Bronchial epithelial cell (primary cell): ENCODE data around the gene SOCS6. TPM values are rescaled to one million over a fixed set of nuclear protein-coding genes. Genes with fewer than 3 reads are reported as not detected.
"Not testable (repeated sequence)": the region's sequence is repeated elsewhere in the genome, so short reads cannot be mapped to it uniquely, and the experiment has no call there.

Source experiments
- DNase-seq: peaks from one replicate; pipeline ENCODE4 v3.0.0-alpha.2; 2010; ENCODE audit warnings: low read depth
- FAIRE-seq: peaks from 2 replicates; lab custom pipeline; 2011; peaks lifted over from hg19 to GRCh38; lab: Jason Lieb, UNC
- H3K27me3 ChIP-seq: 2 replicates; pipeline ENCODE4 v1.5.1; 2011; ENCODE audit warnings: low read length; ENCODE audit not compliant: control insufficient read depth, insufficient read depth
- H3K36me3 ChIP-seq: 2 replicates; pipeline ENCODE4 v1.5.1; 2011; ENCODE audit warnings: low read length; ENCODE audit not compliant: control insufficient read depth, insufficient read depth
- H3K4me3 ChIP-seq: 2 replicates; pipeline ENCODE4 v1.5.1; 2011; ENCODE audit warnings: mild to moderate bottlenecking, low read depth, low read length, control low read depth
- total RNA-seq: library from RNA; depleted of rRNA; stranded (reverse); fragments of >200 nt; gene quantifications from 2 replicates; pipeline ENCODE4 v1.2.1, GENCODE V29; 2014
- TF ChIP-seq, protein P1 (sequence below): IDR thresholded peaks from 2 replicates; pipeline ENCODE4 v1.5.1; 2011; ENCODE audit warnings: mild to moderate bottlenecking, moderate library complexity, low read length, control low read depth, inconsistent platforms; ENCODE audit not compliant: insufficient read depth, severe bottlenecking

Gene SOCS6
- total RNA-seq, 1 donor from 2014 or later, result 51.6 TPM

DNA sequence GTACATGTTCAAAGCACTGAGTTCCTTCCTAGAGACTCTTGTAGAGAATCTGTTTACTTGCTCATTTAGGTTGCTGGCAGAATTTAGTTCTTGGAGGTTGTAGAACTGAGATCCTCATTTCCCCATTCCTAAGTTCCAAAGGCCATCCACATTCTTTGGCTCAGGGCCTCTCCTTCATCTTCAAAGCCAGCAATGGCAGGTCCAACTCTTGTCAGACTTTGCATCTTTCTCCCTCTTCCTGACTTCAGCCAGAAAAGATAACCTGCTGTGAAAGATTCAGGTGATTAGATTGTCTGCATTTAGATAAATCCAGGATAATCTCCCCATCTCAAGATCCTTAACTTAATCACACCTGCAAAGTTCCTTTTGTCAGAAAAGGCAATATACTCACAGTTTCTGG, 51.1 kb downstream of the SOCS6 start:
- DNase-seq, result no peak
- Histone ChIP-seq H3K27me3 (no peaks in the 10 kb centered on the region), H3K4me3 (no peak overlapping the region), H3K36me3 (peaks cover 2% of the 10 kb centered on the region)
- no peak for FAIRE-seq
- TF ChIP-seq, protein P1, sequence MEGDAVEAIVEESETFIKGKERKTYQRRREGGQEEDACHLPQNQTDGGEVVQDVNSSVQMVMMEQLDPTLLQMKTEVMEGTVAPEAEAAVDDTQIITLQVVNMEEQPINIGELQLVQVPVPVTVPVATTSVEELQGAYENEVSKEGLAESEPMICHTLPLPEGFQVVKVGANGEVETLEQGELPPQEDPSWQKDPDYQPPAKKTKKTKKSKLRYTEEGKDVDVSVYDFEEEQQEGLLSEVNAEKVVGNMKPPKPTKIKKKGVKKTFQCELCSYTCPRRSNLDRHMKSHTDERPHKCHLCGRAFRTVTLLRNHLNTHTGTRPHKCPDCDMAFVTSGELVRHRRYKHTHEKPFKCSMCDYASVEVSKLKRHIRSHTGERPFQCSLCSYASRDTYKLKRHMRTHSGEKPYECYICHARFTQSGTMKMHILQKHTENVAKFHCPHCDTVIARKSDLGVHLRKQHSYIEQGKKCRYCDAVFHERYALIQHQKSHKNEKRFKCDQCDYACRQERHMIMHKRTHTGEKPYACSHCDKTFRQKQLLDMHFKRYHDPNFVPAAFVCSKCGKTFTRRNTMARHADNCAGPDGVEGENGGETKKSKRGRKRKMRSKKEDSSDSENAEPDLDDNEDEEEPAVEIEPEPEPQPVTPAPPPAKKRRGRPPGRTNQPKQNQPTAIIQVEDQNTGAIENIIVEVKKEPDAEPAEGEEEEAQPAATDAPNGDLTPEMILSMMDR, result no peak

GRCh38 chr18:70348481-70348880, 59.6 kb downstream of the SOCS6 start:
- not testable (repeated sequence) for DNase-seq, FAIRE-seq, H3K36me3 ChIP-seq, H3K27me3 ChIP-seq, H3K4me3 ChIP-seq

- no peak overlapping the region for H3K4me3 ChIP-seq
- DNase-seq, result no peak
- TF ChIP-seq, protein P1, result no peak
- H3K36me3 ChIP-seq, result peaks cover 1% of the 10 kb centered on the region
- no peaks in the 10 kb centered on the region for H3K27me3 ChIP-seq
- FAIRE-seq, result no peak
Observed at GRCh38 chr18:70349316-70349715, 60.5 kb downstream of the SOCS6 start.

- DNase-seq (no peak), FAIRE-seq (no peak)
- Histone ChIP-seq H3K4me3 (no peak overlapping the region), H3K36me3 (peaks cover 1% of the 10 kb centered on the region), H3K27me3 (no peaks in the 10 kb centered on the region)
- TF ChIP-seq, protein P1, result no peak
Observed at GRCh38 chr18:70354080-70354479, 65.2 kb downstream of the SOCS6 start.

- Histone ChIP-seq H3K4me3 (no peak overlapping the region), H3K27me3 (no peaks in the 10 kb centered on the region), H3K36me3 (peaks cover 1% of the 10 kb centered on the region)
- FAIRE-seq (no peak), DNase-seq (no peak)
- TF ChIP-seq, protein P1, result no peak
Observed at GRCh38 chr18:70354771-70355170, 65.9 kb downstream of the SOCS6 start.

- FAIRE-seq, result no peak
- Histone ChIP-seq H3K27me3 (no peaks in the 10 kb centered on the region), H3K36me3 (peaks cover 1% of the 10 kb centered on the region), H3K4me3 (no peak overlapping the region)
- TF ChIP-seq, protein P1, result no peak
- no peak for DNase-seq
Observed at GRCh38 chr18:70355620-70356385, 67.0 kb downstream of the SOCS6 start.

GRCh38 chr18:70358105-70358406, 69.2 kb downstream of the SOCS6 start:
- H3K27me3 ChIP-seq, FAIRE-seq, H3K36me3 ChIP-seq, H3K4me3 ChIP-seq: not testable (repeated sequence)
- DNase-seq, result peak; percentile 92
